Measurements from ENCODE around the gene CACNA2D3. TPM values are rescaled to one million over a fixed set of nuclear protein-coding genes. Genes with fewer than 3 reads are reported as not detected.

CACNA2D3 gene
- polyA plus RNA-seq, 1 donor from 2014 or later: 26.2 TPM

- no peak overlapping the region for H3K9ac ChIP-seq (ENCODE audit: low read length)
- no peaks in the 10 kb centered on the region for H3K36me3 ChIP-seq (ENCODE audit: insufficient read depth, low read length)
- no peaks in the 10 kb centered on the region for H3K79me2 ChIP-seq (replicated peaks; ENCODE audit: insufficient read depth, low read length)
- H3K4me3 ChIP-seq (ENCODE audit: low read length): no peak overlapping the region
- no peaks in the 10 kb centered on the region for H3K9me3 ChIP-seq (ENCODE audit: low read length)
- TF ChIP-seq MXI1 (conservative IDR thresholded peaks at IDR 0.05; ENCODE audit: poor library complexity, severe bottlenecking) (no peak), EP300 (conservative IDR thresholded peaks at IDR 0.05; ENCODE audit: poor library complexity, severe bottlenecking) (no peak), TAF1 (IDR thresholded peaks at IDR 0.05; ENCODE audit: low read depth) (no peak), RAD21 (conservative IDR thresholded peaks at IDR 0.05) (no peak), SMC3 (conservative IDR thresholded peaks at IDR 0.05; ENCODE audit: poor library complexity) (no peak), EZH2 (IDR thresholded peaks at IDR 0.05; ENCODE audit: borderline replicate concordance, insufficient read depth, low read length, poor library complexity, severe bottlenecking) (no peak), POLR2AphosphoS5 (IDR thresholded peaks at IDR 0.05) (no peak), CTCF (IDR thresholded peaks at IDR 0.05; ENCODE audit: poor library complexity, severe bottlenecking) (no peak)
- TF ChIP-seq, protein P1, sequence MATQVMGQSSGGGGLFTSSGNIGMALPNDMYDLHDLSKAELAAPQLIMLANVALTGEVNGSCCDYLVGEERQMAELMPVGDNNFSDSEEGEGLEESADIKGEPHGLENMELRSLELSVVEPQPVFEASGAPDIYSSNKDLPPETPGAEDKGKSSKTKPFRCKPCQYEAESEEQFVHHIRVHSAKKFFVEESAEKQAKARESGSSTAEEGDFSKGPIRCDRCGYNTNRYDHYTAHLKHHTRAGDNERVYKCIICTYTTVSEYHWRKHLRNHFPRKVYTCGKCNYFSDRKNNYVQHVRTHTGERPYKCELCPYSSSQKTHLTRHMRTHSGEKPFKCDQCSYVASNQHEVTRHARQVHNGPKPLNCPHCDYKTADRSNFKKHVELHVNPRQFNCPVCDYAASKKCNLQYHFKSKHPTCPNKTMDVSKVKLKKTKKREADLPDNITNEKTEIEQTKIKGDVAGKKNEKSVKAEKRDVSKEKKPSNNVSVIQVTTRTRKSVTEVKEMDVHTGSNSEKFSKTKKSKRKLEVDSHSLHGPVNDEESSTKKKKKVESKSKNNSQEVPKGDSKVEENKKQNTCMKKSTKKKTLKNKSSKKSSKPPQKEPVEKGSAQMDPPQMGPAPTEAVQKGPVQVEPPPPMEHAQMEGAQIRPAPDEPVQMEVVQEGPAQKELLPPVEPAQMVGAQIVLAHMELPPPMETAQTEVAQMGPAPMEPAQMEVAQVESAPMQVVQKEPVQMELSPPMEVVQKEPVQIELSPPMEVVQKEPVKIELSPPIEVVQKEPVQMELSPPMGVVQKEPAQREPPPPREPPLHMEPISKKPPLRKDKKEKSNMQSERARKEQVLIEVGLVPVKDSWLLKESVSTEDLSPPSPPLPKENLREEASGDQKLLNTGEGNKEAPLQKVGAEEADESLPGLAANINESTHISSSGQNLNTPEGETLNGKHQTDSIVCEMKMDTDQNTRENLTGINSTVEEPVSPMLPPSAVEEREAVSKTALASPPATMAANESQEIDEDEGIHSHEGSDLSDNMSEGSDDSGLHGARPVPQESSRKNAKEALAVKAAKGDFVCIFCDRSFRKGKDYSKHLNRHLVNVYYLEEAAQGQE (IDR thresholded peaks at IDR 0.05; ENCODE audit: borderline replicate concordance): no peak
- H3K27me3 ChIP-seq (ENCODE audit: insufficient read depth, low read depth, low read length): no peaks in the 10 kb centered on the region
- no peaks in the 10 kb centered on the region for H4K20me1 ChIP-seq (ENCODE audit: insufficient read depth)
- H3F3A ChIP-seq (ENCODE audit: insufficient read depth, low read length, poor library complexity, severe bottlenecking): no peaks in the 10 kb centered on the region
- no peak overlapping the region for H2AFZ ChIP-seq (ENCODE audit: low read depth, low read length)
- H3K27ac ChIP-seq (ENCODE audit: low read length): no peak overlapping the region
- no peak overlapping the region for H3K4me2 ChIP-seq (ENCODE audit: low read length)
- H3K9me2 ChIP-seq (ENCODE audit: insufficient read depth, low read length): no peaks in the 10 kb centered on the region
Measured at GRCh38 chr3:54955496-54955895, 833.1 kb downstream of the CACNA2D3 start.

DNA sequence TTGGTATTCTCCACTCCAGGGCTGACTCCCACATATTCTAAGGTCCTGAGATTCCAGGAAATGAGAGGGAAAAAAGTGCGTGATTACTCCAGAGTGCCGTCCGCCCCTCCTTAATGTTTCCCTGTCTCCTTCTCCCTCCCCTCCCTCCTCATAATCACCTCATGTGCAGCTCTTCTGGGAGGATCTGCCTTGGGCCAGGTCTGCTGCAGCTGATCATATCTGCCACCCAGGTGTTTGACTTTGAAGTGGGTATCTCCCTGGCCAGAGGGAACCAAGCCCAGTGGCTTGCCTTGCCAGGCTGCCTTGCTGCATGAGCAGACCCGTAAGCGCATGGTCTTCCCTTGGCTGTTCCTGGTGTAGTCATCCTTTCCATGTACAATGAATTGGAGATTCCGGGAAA is 833.6 kb downstream of the CACNA2D3 start:
- Histone ChIP-seq H2AFZ (ENCODE audit: low read depth, low read length) (no peak overlapping the region), H3K9ac (ENCODE audit: low read length) (no peak overlapping the region), H3K27me3 (ENCODE audit: insufficient read depth, low read depth, low read length) (no peaks in the 10 kb centered on the region), H3K9me3 (ENCODE audit: low read length) (no peaks in the 10 kb centered on the region), H3K9me2 (ENCODE audit: insufficient read depth, low read length) (no peaks in the 10 kb centered on the region), H3K27ac (ENCODE audit: low read length) (no peak overlapping the region), H3F3A (ENCODE audit: insufficient read depth, low read length, poor library complexity, severe bottlenecking) (no peaks in the 10 kb centered on the region), H3K4me2 (ENCODE audit: low read length) (no peak overlapping the region), H4K20me1 (ENCODE audit: insufficient read depth) (no peaks in the 10 kb centered on the region), H3K79me2 (replicated peaks; ENCODE audit: insufficient read depth, low read length) (no peaks in the 10 kb centered on the region), H3K36me3 (ENCODE audit: insufficient read depth, low read length) (no peaks in the 10 kb centered on the region), H3K4me3 (ENCODE audit: low read length) (no peak overlapping the region)
- TF ChIP-seq TAF1 (IDR thresholded peaks at IDR 0.05; ENCODE audit: low read depth) (no peak), SMC3 (conservative IDR thresholded peaks at IDR 0.05; ENCODE audit: poor library complexity) (no peak), RAD21 (conservative IDR thresholded peaks at IDR 0.05) (no peak), CTCF (IDR thresholded peaks at IDR 0.05; ENCODE audit: poor library complexity, severe bottlenecking) (no peak), EP300 (conservative IDR thresholded peaks at IDR 0.05; ENCODE audit: poor library complexity, severe bottlenecking) (no peak), POLR2AphosphoS5 (IDR thresholded peaks at IDR 0.05) (no peak), MXI1 (conservative IDR thresholded peaks at IDR 0.05; ENCODE audit: poor library complexity, severe bottlenecking) (no peak), EZH2 (IDR thresholded peaks at IDR 0.05; ENCODE audit: borderline replicate concordance, insufficient read depth, low read length, poor library complexity, severe bottlenecking) (no peak)
- TF ChIP-seq, protein P1 (IDR thresholded peaks at IDR 0.05; ENCODE audit: borderline replicate concordance): no peak

Data from neural cell (in vitro differentiated cells).